Measurements from ENCODE around the gene CCNDBP1. TPM values are rescaled to one million over a fixed set of nuclear protein-coding genes. Genes with fewer than 3 reads are reported as not detected.

CCNDBP1 gene
- total RNA-seq, 2 donors from 2014 or later = 90.9 to 97.6 TPM

Other genes with a start within 250 kb of the CCNDBP1 start
- gene UBR1, start 79.4 kb upstream of the CCNDBP1 start, total RNA-seq = 10 to 100 TPM; 33.1 to 37.5 TPM
- 10 to 100 TPM; 17.1 to 19.2 TPM for gene TMEM62, start 51.8 kb upstream of the CCNDBP1 start, total RNA-seq
- gene EPB42, start 35.6 kb downstream of the CCNDBP1 start, total RNA-seq = not detected
- gene TGM5, start 81.5 kb downstream of the CCNDBP1 start, total RNA-seq = not detected
- not detected for gene TGM7, start 116.9 kb downstream of the CCNDBP1 start, total RNA-seq
- 1 to 10 TPM; 5.6 to 7.8 TPM for gene LCMT2, start 145.2 kb downstream of the CCNDBP1 start, total RNA-seq
- gene ZSCAN29, start 185.6 kb downstream of the CCNDBP1 start, total RNA-seq = 10 to 100 TPM; 42.0 to 44.8 TPM
- 10 to 100 TPM; 28.0 to 28.7 TPM for gene TUBGCP4, start 185.7 kb downstream of the CCNDBP1 start, total RNA-seq

All from activated T-cell treated with anti-CD3 and anti-CD28 coated beads, Interleukin-2, amount 50 U/mL, for 72 hours (primary cell).